ENCODE measurements around the gene ZC3H6.
A peak's percentile ranks its signal among the peaks of the same experiment; 100 is the strongest.

Gene ZC3H6

DNA sequence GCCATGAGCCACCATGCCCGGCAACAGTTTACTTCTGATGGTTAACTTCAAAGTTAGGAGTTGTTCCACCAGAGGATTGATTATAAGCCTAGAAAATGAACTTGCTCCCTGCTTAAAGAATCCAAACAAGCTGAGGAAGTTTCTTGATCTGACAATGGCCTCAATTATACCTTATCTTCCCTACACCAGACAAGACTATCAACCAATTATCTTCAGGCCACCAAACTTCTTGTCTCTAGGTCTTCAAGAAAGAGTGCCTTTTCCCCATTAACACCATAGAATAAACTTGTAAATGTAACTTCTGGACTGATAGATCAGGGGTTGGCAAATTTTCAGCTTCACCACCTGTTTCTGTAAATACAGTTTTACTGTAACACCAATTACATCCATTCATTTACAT lies 35.5 kb upstream of the ZC3H6 start:
- Histone ChIP-seq H3F3A (ENCODE audit: low read depth) (no peaks in the 10 kb centered on the region), H3K36me3 (ENCODE audit: insufficient read depth, low read length) (peaks cover 11% of the 10 kb centered on the region; the same call in 1 of the 2 replicates)

DNA sequence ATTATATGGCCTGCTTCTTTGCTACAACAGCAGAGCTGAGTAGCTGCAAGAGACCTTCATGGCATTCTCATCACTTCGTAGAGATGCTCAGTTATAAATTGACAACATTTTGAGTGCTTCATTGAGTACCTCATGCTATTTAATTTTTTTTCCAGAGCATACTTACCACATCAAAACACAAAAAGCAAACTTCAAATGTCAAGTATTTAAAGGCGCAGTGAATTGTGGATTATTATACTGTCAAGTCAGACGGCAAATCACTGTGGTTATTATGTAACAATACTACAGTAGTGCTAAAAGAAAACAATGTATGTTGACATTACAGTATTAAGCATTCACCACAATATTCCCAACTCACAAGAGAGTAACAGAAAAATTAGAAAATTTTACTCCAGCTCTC lies 33.0 kb upstream of the ZC3H6 start:
- Histone ChIP-seq H3K9me3 (ENCODE audit: insufficient read depth, low read depth, low read length) (no peaks in the 10 kb centered on the region), H3K79me2 (ENCODE audit: insufficient read depth, low read length) (0 out of 2 replicates have a peak, but pooled peaks cover 7% of the 10 kb centered on the region), H3K27me3 (ENCODE audit: insufficient read depth, low read length, poor library complexity, severe bottlenecking) (no peaks in the 10 kb centered on the region), H2AFZ (ENCODE audit: low read length) (no peak overlapping the region), H3K4me2 (ENCODE audit: low read depth, low read length, poor library complexity, severe bottlenecking) (peak overlapping the region; percentile 1), H3K4me1 (ENCODE audit: insufficient read depth, low read length, poor library complexity, severe bottlenecking) (peaks cover 3% of the 10 kb centered on the region), H3F3A (ENCODE audit: low read depth) (no peaks in the 10 kb centered on the region), H3K9ac (ENCODE audit: low read depth, low read length, poor library complexity, severe bottlenecking) (no peak overlapping the region), H3K9me2 (replicated peaks; ENCODE audit: low read depth, low read length) (no peaks in the 10 kb centered on the region), H3K4me3 (ENCODE audit: low read length, poor library complexity, severe bottlenecking) (no peak overlapping the region), H4K20me1 (ENCODE audit: insufficient read depth, low read length, poor library complexity, severe bottlenecking) (no peaks in the 10 kb centered on the region), H3K36me3 (ENCODE audit: insufficient read depth, low read length) (peaks cover 16% of the 10 kb centered on the region; the same call in 1 of the 2 replicates)
- no peak for TF ChIP-seq EZH2phosphoT487 (IDR thresholded peaks at IDR 0.05; ENCODE audit: borderline replicate concordance)
- TF ChIP-seq, protein P1, sequence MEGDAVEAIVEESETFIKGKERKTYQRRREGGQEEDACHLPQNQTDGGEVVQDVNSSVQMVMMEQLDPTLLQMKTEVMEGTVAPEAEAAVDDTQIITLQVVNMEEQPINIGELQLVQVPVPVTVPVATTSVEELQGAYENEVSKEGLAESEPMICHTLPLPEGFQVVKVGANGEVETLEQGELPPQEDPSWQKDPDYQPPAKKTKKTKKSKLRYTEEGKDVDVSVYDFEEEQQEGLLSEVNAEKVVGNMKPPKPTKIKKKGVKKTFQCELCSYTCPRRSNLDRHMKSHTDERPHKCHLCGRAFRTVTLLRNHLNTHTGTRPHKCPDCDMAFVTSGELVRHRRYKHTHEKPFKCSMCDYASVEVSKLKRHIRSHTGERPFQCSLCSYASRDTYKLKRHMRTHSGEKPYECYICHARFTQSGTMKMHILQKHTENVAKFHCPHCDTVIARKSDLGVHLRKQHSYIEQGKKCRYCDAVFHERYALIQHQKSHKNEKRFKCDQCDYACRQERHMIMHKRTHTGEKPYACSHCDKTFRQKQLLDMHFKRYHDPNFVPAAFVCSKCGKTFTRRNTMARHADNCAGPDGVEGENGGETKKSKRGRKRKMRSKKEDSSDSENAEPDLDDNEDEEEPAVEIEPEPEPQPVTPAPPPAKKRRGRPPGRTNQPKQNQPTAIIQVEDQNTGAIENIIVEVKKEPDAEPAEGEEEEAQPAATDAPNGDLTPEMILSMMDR (conservative IDR thresholded peaks at IDR 0.05; ENCODE audit: low read length), result no peak

More for the DNA sequence above, 35.5 kb upstream of the ZC3H6 start:
- no peaks in the 10 kb centered on the region for H3K9me3 ChIP-seq (ENCODE audit: insufficient read depth, low read depth, low read length)
- 0 out of 2 replicates have a peak, but pooled peaks cover 7% of the 10 kb centered on the region for H3K79me2 ChIP-seq (ENCODE audit: insufficient read depth, low read length)
- no peaks in the 10 kb centered on the region for H4K20me1 ChIP-seq (ENCODE audit: insufficient read depth, low read length, poor library complexity, severe bottlenecking)
- H3K9ac ChIP-seq (ENCODE audit: low read depth, low read length, poor library complexity, severe bottlenecking), result no peak overlapping the region
- H3K4me1 ChIP-seq (ENCODE audit: insufficient read depth, low read length, poor library complexity, severe bottlenecking), result peaks cover 3% of the 10 kb centered on the region
- H3K4me2 ChIP-seq (ENCODE audit: low read depth, low read length, poor library complexity, severe bottlenecking), result no peak overlapping the region
- H2AFZ ChIP-seq (ENCODE audit: low read length), result no peak overlapping the region
- H3K9me2 ChIP-seq (replicated peaks; ENCODE audit: low read depth, low read length), result no peaks in the 10 kb centered on the region
- TF ChIP-seq EZH2phosphoT487 (IDR thresholded peaks at IDR 0.05; ENCODE audit: borderline replicate concordance), result no peak
- TF ChIP-seq, protein P1 (conservative IDR thresholded peaks at IDR 0.05; ENCODE audit: low read length), result no peak
- H3K4me3 ChIP-seq (ENCODE audit: low read length, poor library complexity, severe bottlenecking), result no peak overlapping the region
- H3K27me3 ChIP-seq (ENCODE audit: insufficient read depth, low read length, poor library complexity, severe bottlenecking), result no peaks in the 10 kb centered on the region

DNA sequence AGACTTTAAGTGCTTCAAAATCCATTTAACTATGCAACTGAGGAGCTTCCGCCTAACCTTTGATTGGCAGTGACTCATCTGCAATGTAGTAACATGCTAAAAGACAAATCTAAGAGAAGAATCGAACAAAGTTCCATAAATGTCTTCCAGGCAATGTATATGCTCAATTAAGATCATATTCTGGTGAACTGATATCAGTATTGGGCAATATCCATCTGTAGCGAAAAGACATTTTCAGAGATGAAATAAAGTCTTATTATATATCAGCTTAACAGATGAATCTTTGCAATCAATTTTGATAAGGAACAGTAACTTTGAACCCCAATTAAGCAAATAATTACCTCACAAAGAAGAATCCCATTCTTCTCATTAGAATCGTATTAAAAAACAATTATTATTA lies 32.2 kb upstream of the ZC3H6 start:
- no peak overlapping the region for H3K9ac ChIP-seq (ENCODE audit: low read depth, low read length, poor library complexity, severe bottlenecking)
- H3F3A ChIP-seq (ENCODE audit: low read depth), result no peaks in the 10 kb centered on the region
- no peak overlapping the region for H2AFZ ChIP-seq (ENCODE audit: low read length)
- peaks cover 3% of the 10 kb centered on the region for H3K4me1 ChIP-seq (ENCODE audit: insufficient read depth, low read length, poor library complexity, severe bottlenecking)
- H3K4me3 ChIP-seq (ENCODE audit: low read length, poor library complexity, severe bottlenecking), result no peak overlapping the region
- no peak overlapping the region for H3K4me2 ChIP-seq (ENCODE audit: low read depth, low read length, poor library complexity, severe bottlenecking)
- H3K79me2 ChIP-seq (ENCODE audit: insufficient read depth, low read length), result 0 out of 2 replicates have a peak, but pooled peaks cover 7% of the 10 kb centered on the region
- H3K36me3 ChIP-seq (ENCODE audit: insufficient read depth, low read length), result peaks cover 18% of the 10 kb centered on the region; the same call in 1 of the 2 replicates
- no peaks in the 10 kb centered on the region for H3K27me3 ChIP-seq (ENCODE audit: insufficient read depth, low read length, poor library complexity, severe bottlenecking)
- H3K9me3 ChIP-seq (ENCODE audit: insufficient read depth, low read depth, low read length), result no peaks in the 10 kb centered on the region
- TF ChIP-seq, protein P1 (conservative IDR thresholded peaks at IDR 0.05; ENCODE audit: low read length), result no peak
- TF ChIP-seq EZH2phosphoT487 (IDR thresholded peaks at IDR 0.05; ENCODE audit: borderline replicate concordance), result no peak
- H4K20me1 ChIP-seq (ENCODE audit: insufficient read depth, low read length, poor library complexity, severe bottlenecking), result no peaks in the 10 kb centered on the region
- no peaks in the 10 kb centered on the region for H3K9me2 ChIP-seq (replicated peaks; ENCODE audit: low read depth, low read length)
